HG02981 (cell line): Measurements from ENCODE around the gene PRTFDC1.
"Not testable (repeated sequence)": the region's sequence is repeated elsewhere in the genome, so short reads cannot be mapped to it uniquely, and the experiment has no call there.

Experiments
- ATAC-seq: cut with Tn5 transposase; IDR thresholded peaks from one replicate; pipeline ENCODE4 v1.9.1; 2021; ENCODE audit warnings: mild to moderate bottlenecking, moderate library complexity; ENCODE audit not compliant: unreplicated experiment

Gene PRTFDC1, protein sequence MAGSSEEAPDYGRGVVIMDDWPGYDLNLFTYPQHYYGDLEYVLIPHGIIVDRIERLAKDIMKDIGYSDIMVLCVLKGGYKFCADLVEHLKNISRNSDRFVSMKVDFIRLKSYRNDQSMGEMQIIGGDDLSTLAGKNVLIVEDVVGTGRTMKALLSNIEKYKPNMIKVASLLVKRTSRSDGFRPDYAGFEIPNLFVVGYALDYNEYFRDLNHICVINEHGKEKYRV

DNA sequence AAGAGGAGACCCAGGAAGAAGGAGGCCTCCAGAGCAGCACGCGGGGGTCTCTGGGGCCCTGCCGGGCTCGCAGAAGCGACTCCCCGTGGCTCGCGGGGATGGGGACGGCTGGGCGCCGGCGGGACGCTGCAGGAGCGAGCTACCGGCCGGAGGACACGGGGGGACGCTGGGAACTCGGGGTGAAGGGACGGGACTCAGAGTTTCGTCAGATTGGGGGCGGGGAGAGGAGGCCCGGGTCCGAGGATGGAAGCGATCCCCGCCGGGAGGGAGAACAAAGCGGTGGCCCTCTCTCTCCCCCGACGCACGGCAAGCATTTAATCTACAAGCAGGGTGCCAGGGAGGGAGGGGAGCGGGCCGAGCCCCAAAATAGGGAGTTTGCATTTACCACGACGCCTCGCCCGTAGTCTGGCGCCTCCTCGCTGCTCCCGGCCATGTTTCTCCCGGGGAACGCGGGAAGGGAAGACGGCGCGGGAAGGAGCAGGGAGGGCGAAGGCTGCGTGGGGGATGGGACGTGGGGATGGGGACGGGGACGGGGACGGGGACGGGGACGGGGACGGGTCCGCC is at the start of gene PRTFDC1:
PRTFDC1 (minus strand) TSS at position 464 of the 564 bp plus-strand sequence; CDS start at position 433, 31 bp downstream.
- ATAC-seq, result peak; percentile 39

DNA sequence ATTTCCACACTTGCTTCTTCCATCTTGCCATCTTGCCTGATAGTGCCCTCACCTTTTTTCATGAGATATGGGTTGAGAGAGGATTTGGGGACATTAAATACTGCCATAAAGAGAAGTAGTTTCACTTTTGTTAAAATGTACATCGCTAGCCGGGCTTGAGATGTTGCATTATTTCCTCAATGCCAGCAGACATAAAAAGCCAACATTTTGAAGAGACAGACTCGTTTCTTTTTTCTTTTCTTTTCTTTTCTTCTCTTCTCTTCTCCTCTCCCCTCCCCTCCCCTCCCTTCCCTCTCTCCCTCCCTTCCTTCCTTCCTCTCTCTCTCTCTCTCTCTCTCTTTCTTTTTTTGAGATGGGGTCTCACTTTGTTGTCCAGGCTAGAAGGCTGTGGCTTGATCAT is 45.6 kb upstream of the PRTFDC1 start:
- no peak for ATAC-seq

DNA sequence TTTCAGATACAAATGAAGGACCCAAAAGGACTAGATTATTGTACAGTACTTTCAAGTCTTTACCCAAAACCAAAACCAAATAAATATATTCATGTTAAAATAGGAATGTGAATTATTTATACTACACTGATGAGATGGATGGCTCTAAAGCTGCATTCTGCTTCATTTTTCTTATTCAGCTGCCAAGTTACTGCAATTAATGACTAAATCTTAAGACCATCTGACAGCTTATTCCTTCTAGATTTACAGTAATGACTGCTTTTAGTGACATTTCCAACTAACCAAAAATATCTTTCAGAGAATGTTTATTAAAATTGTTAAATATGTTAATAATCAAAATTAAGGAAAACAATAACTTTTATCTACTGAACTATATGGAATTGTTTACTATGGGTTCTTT is 42.7 kb upstream of the PRTFDC1 start:
- no peak for ATAC-seq

DNA sequence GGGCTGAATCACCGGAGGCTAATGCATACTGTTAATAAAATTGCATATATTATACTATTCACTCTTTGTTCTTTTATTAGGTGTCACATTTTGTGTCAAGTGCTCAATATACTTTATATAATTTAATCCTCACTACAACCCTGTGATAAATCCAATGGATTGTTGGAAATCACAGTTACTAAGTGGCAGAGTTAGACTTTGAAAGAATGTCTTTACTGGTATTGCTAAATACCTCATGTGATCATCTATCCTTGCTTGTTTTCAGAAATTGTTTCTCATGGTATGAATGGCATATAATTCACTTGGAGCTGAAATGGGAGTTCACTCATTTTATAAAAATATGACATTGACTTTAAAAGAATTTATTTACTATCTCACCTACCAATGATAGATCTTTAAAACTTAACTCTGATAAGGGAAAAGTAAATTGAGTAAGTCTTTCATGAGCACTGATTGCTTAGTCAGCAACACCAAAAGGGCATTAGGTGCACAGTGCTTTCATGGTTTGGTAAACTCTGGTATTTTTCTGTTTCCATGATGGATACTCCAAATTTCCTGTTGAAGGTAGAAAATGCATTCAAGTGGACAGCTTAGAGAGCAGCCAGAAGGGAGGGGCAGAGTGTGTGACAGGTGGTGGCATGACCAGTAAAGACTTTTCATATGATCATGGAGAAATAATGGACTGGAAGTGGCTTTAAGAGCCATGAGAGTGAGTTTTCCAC is 41.0 kb upstream of the PRTFDC1 start:
- ATAC-seq, result no peak

DNA sequence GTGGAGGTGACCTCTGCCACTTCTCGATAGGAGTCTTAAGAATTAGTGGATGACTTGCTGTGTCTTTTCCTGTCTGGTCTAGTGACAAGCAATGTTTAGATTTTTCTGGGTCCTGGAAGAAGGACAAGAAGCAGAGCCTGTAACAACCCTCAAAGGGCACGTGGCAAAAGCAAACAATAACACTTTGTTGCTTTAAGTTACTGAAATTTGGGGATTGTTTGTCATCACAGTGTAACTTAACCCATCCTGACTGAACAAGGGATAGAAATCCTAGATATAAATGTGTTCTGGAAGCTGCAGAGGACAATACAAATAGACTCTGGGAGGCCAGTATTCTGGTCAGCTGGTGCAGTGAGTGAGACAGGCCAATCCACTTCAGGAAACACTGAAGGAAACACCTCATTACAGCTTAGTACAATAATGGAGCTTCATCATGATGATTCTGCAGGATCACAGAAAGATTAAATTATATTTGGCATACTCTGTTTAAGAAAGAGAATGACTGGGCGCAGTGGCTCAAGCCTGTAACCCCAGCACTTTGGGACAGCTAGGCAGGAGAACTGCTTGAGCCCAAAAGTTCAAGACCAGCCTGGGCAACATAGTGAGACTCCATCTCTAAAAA is 40.2 kb upstream of the PRTFDC1 start:
- no peak for ATAC-seq

DNA sequence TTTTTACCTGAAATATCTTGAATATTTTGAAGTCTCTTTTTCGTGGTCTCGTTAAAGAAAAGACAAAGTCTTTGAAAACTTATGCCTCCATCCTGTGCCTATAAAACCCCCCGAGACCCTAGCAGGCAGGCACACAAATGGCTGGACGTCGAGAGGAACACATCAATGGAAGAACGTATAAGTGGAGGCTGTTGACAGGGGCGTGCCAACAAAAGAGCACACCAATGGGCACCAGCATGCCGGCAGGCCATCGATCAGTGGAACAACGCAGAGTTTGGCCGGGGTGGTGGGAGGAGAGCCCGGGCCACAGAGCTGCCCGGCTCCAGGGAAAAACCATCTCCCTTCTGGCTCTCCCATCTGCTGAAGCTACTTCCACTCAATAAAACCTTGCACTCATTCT is 38.9 kb upstream of the PRTFDC1 start:
- no peak for ATAC-seq

DNA sequence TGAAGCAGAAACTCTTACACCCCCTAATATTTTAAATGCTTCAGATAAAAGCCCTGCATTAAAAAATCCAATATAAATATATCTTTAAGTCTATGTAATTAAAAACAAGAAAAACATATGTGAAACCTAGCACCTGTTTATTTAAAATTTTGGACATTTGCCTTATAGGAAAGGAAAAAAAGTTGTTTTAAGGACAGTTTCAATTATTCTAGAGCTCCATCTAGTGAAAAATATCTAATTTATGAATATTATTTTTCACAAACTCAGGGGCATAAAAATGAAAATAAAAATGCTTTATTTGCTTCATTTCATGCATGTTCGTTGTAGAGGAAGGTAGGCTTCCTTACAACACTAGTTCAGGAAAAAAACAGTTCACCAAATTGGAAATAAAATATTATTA is 37.5 kb upstream of the PRTFDC1 start:
- ATAC-seq, result no peak

DNA sequence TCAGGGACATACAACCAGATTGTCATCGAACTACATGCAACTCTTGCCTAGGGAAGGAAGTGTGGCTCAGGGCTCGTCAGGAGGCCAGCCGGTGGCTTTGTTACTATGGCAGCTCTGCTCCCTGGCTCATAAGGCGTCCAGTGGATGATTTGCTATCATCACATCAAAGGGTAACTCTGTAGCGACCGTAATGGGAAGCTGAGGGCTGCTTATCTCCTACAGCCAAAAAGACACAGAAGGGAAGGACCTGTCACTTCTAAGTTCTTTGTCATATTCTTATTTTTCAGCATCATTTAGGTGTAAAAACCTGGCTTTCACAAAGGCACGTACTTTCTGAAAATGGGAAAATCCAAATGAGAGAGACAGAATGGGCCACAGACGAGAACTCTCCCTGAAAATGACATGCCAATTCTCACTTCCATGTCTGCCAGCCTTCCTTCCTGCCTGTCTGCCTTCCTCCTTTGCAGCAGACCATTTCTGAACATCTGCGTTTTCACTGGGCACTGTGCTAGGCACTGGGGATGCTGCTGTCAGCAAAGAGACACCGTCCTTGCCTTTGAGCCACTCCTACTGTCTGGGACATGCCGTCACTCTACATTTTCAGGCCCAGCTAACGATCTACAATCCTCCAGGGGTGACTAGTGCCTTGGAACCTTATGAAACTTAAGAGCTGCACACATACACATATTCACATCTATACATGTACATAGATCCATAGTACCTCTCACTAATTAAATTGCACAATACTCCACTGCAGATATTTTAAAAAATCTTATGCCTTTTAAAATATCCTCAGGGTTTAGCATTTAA is 36.6 kb upstream of the PRTFDC1 start:
- no peak for ATAC-seq

DNA sequence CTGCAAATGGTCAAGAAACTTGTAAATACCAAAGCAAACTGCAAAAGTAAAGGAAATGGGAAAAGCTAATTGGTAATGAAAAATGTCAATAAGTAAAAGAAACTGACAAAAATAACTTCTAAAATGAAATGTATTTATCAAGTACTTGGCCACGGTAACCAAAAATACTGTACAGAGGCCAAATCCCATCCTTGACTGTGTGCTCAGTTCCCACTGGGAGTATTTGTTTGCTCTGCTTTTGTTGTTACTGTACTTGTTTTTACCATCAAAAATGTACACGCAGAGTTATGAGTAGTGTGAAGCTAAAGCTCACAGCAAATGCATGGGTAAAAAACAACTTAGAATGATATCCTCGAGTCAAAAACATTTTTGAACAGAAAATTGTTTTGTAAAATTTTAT is 32.5 kb upstream of the PRTFDC1 start:
- no peak for ATAC-seq

DNA sequence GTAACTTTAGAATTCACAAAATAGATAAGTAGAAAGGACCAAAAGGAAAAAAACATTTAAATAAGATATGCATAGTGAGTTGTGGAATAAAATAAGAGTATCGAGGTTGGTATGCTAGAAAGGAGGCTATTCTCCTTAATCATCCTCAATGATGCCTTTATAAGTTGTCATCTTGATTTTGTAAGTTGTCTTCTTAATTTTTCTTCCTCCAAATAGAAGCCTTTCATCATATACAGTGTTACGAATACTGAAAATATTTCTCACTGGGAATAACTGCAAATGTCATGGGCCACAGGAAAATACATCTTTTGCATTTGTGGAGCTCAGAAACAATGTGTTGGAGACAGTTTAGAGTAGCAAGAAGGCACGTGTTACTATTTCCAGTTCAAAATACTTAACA is 31.5 kb upstream of the PRTFDC1 start:
- ATAC-seq, result no peak

DNA sequence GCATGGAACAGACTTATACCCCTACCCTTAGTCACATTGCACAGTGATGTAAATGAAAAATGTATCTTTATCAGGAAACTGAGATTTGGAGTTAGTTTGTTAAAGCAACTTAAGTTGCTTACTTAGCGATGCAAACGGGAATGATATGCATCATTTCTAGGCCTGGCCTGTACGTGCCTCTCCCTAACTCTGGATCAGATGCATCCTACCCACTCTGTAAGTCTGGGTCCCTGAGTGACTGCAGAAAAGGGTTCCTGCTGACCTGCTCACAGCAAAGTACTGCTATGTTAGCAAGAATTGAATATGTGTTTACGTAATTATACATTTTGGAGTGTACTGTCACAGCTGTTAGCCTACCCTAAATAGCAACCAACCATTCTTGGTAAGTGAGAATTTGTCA is 30.7 kb upstream of the PRTFDC1 start:
- ATAC-seq, result no peak

DNA sequence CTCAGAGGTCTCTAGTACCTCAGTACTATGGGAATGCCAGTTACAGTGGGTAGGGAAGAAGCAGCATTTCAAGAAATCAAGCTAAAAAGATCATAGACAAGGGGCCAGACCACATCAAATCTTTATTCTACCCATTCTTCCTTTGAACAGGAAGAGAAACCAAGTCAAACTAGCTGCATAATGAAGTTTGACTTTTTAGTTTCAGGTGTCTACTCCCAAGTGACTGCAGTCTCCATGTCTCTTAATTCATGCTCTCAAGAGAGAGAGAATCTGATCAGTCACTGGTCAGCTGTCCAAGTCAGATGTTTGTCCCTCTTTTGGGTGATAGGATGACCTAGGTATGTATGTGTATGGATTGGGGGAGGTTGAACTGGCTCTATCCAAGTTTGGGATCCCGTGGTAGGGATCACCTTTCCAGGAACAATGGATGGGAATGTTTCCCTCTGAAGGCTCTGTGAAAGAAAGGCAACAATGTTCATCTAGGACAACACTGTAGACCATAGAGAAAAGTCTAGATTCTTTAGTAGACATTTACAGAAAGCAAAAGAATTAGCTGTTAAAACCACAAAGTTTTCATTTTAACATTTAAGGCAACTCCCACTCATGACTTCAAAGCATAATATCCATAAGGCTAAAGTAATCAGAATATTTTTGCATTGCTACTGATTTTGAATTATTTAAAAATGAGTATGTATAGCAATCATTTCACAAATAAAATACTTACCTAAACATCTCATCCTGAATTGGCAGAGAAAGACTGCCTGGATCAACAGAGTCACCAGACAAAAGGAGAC is 30.1 kb upstream of the PRTFDC1 start:
- ATAC-seq, result no peak

DNA sequence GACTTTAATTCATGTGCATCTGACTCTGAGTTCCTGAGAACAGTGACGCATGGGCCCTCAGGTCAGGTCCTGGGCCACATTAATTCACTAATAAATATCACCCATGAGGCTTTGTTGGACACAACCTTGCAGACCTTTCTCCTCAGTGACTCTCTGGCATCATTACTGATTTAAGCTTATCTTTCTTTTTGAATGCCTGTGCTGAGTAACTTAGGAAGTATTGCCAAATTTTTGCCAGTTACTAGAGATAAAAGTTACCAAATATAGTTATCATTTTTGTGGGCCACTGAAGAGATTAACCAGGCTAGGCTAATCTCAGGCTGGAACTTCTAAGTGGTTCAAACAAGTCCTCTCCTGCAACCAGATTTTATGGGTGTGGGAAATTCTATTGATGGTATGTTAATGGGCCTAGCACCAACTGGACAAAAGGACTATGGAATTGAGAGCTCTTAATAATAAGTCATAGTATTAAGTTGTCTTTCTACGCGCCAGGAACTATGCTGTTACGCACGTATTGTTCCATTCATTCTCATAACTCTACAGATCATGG is 28.8 kb upstream of the PRTFDC1 start:
- no peak for ATAC-seq

DNA sequence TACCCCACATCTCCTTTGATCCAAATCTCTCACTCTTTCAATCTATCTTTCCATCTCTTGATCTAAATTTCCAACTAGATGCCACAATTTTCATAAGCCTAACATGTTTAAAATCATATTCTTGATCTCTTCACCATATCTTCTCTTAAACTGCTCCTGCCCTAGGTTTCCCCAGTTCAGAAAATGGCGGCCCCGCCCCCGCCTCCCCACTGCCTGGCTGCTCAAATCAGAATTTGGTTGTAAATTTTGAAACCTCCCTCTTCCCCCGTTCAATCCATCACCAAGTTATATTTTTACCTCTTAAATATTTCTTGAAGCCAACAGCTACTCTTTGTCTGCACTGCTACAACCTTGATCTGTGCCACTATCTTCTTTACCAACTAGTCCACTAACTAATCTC is 27.3 kb upstream of the PRTFDC1 start:
- no peak for ATAC-seq

DNA sequence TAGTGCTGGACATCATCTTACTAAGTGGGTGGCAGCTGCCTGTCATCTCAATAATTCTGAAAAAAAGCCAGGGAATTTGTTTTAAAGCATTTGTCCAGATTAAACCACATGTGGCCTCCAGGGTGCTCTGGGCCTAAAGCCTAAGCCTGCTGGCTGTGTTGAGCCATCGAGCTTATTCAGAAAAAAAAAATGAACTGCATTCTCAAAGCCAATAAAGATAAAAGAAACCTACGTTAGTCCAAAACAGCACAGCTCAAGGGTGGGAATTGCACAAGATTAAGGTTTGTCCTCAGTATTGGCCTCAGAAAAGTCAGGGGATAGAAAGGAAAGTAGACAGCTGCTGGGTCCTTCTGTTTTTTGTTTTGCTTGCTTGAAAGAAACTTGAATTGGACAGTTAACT is 22.6 kb upstream of the PRTFDC1 start:
- ATAC-seq, result no peak

DNA sequence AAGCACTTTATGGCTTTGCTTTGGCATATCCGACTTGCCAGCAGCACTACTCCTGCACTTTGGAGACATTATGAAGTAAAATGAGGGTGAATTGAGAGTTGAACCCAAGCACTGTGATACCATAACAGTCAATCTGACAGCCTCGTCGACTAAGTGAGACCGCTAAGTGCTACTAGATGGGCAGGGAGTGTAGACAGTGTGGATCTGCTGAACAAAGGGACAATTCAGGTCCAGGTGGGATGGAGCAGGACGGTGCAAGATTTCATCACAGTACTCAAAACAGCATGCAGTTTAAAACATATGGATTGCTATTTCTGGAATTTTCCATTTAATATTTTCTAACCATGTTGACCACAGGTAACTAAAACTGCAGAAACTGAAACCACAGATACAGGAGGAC is 20.8 kb upstream of the PRTFDC1 start:
- ATAC-seq, result no peak

DNA sequence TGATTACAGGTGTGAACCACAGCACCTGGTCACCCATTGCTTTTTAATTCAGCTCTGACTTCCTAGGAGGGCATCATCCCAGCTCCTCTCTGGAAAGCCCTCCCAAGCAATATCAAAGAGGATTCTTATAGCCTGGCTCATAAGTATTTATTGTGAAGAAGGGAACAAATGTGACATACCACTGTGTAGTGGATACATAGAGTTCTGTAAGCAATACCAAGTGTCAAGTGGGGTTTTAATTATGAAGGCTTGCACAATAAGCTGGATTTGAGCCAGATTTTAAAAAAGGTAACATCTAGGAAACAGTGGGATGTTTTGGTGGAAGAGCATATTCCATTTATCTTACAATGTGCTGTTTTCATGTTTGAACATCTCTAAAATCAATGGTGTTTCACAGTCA is 19.0 kb upstream of the PRTFDC1 start:
- ATAC-seq, result no peak

DNA sequence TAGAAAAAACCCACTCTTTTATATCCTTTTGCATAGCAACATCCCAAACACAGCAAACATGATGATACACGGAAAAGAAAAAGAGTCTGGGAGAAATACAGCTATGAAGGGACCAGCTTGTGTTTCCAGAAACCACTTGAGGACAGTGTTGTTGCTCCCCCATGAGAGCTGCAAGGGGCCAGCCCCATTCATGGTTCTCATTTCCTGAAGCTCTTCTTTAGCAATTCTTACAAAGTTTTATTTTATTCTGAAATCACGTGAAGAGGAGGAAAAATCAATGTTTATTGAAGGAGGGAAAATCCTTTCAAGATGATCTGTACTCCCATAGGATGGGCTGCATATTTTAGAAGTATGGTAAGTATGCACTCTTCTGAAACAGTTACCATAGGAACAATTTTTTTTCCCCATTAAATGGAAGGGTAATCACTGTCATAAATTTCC is 17.5 kb upstream of the PRTFDC1 start:
- no peak for ATAC-seq

DNA sequence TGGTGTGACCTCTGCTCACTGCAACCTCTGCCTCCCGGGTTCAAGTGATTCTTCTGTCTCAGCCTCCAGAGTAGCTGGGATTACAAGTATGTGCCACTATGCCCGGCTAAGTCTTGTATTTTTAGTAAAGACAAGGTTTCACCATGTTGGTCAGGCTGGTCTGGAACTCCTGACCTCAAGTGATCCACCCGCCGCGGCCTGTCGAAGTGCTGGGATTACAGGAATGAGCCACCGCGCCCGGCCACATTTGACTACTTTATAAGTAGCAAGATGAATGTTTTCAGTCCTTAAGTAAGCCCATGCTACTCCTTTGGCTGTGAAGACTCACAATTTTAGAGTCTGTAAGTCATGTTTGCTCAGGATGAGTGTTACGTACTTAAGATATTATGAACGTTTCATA is 16.5 kb upstream of the PRTFDC1 start:
- not testable (repeated sequence) for ATAC-seq

DNA sequence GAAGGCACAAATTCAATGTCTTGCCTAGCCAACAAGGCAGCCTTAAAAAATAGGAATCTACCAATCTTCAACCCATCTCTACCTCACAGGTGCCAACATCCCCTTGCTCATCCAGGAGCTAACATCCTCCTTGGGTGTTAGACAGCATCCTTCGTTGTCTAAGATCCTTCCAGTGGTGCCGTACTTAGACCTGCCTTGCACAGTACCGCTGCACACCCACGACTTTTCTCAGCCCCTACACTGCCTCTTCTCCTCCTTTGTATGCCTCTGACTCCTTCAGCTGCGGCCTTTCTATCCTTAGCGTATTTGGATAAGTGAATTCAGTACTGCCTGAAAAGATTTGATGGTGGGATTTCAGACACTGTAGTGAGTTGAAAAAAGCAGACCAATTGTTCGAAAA is 15.9 kb upstream of the PRTFDC1 start:
- ATAC-seq, result no peak
